LNCAP (cell line): ENCODE measurements around the gene SLC9A2.

Experiments
- CTCF ChIP-seq: fragments of 450-650 bp; IDR thresholded peaks from 2 replicates; pipeline ENCODE4 v1.5.1; 2017; ENCODE audit warnings: mild to moderate bottlenecking

SLC9A2 gene

GRCh38 chr2:102589444-102589843, 29.9 kb upstream of the SLC9A2 start:
- no peak for TF ChIP-seq CTCF

- TF ChIP-seq CTCF = no peak
Observed at GRCh38 chr2:102591491-102592045, 27.8 kb upstream of the SLC9A2 start.

- TF ChIP-seq CTCF = peak; percentile 50; the same call in 1 of the 2 replicates
Observed at GRCh38 chr2:102592601-102593000, 26.8 kb upstream of the SLC9A2 start.

- no peak for TF ChIP-seq CTCF
Observed at GRCh38 chr2:102593516-102593915, 25.8 kb upstream of the SLC9A2 start.

- no peak for TF ChIP-seq CTCF
Observed at GRCh38 chr2:102594445-102595016, 24.8 kb upstream of the SLC9A2 start.

GRCh38 chr2:102597788-102598187, 21.6 kb upstream of the SLC9A2 start:
- no peak for TF ChIP-seq CTCF

- TF ChIP-seq CTCF = no peak
Observed at GRCh38 chr2:102599486-102599885, 19.9 kb upstream of the SLC9A2 start.

- TF ChIP-seq CTCF = no peak
Observed at GRCh38 chr2:102601730-102602129, 17.6 kb upstream of the SLC9A2 start.
